Endometrial microvascular endothelial cells (primary cell): ENCODE measurements around the gene PLXDC2. TPM values are rescaled to one million over a fixed set of nuclear protein-coding genes. Genes with fewer than 3 reads are reported as not detected.

Source experiments
- in situ Hi-C: cut with HindIII; loops from 2 replicates; pipeline ENCODE4 v1.10.0; 2017; ENCODE audit warnings: low sequenced_read_pairs, low pct_unique_long_range_greater_than_20kb; ENCODE audit errors: inconsistent ontology term
- total RNA-seq: library from RNA; depleted of rRNA; stranded (reverse); fragments of >200 nt; gene quantifications from one replicate; pipeline ENCODE4 v1.2.3, GENCODE V29; 2015; ENCODE audit errors: inconsistent ontology term

The PLXDC2 gene
- total RNA-seq, 1 donor from 2014 or later, result not detected

DNA sequence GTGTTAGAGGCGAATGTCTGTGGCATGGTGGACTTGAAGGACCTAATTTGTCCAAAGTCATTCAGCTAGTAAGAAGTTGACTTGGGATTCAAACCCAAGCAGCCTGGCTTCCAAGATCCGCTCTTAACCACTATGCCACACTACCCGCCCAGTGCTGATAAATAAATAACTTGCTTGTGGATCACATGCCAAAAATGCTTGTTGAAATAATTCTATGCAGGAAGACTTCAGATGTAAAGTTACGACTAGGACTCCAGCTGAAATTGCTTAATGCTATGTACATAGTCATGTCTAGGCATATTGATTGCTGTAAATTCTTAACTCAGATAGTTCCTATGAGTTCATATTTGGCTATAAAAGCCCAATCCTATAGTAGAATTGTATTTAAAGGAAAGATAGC, 76.0 kb downstream of the PLXDC2 start:
- in situ Hi-C loops, result no loop called here

DNA sequence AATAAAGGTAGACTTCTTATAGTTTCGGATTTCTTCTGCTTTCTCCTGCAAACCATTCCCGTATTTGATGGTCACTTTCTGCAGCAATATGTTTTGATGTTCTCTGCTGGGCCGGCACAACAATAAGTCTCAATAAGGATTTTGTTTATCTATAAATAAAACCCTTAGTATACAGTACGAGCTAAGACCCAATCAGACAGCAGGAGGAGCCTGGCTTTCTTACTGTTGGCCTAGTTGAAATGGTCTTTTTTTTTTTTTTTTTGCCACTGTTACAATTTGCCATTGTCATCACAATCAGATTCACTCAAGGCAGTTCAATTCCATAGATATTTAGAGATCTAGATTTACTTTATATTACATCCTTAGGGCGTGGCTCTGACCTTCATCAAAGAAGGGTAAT, 76.4 kb downstream of the PLXDC2 start:
- in situ Hi-C loops, result no loop called here

DNA sequence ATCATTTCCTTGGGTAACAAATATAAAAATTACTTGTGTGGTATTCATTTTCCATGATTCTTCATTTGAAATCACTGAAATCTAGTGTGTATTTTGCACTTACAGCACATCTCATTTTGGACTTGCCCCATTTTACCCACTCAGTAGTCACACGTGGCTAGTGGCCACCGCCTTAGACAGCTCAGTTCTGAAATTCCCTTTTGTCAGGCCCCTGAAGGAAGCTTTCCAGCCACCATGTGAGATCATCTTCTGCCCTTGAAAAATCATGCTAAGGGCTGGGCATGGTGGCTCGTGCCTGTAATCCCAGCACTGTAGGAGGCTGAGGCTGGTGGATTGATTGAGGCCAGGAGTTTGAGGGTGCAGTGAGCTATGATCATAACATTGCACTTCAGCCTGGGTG, 79.3 kb downstream of the PLXDC2 start:
- in situ Hi-C loops, result no loop called here

DNA sequence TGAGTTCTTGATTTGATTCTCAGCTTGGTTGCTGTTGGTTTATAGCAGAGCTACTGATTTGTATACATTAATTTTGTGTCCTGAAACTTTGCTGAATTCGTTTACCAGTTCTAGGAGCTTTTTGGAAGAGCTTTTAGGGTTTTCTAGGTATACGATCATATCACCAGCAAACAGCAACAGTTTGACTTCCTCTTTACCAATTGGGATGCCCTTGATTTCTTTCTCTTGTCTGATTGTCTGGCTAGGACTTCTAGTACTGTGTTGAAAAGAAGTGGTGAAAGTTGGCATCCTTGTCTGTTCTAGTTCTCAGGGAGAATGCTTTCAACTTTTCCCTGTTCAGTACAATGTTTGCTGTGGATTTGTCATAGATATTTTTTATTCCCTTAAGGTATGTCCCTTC, 86.2 kb downstream of the PLXDC2 start:
- in situ Hi-C loops, result no loop called here

DNA sequence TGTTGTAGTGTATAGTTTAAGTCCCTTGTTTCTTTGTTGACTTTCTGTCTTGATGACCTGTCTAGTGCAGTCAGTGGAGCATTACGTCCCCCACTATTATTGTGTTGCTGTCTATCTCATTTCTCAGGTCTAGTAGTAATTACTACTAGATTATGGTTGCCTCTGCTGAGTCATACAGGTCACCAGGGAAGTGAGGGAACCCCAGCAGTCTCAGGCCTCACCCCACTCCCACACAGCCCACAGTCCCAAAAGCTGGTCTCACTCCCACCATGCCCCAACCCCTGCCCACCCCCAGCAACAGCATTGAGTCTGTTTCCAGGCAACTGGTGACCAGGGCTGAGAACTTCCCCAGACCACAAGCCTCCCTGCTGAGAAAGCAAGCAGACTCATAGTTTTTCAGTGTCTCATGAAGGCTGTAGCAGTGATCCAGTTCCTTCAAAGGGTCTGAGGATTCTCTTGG, 88.0 kb downstream of the PLXDC2 start:
- in situ Hi-C loops, result no loop called here

DNA sequence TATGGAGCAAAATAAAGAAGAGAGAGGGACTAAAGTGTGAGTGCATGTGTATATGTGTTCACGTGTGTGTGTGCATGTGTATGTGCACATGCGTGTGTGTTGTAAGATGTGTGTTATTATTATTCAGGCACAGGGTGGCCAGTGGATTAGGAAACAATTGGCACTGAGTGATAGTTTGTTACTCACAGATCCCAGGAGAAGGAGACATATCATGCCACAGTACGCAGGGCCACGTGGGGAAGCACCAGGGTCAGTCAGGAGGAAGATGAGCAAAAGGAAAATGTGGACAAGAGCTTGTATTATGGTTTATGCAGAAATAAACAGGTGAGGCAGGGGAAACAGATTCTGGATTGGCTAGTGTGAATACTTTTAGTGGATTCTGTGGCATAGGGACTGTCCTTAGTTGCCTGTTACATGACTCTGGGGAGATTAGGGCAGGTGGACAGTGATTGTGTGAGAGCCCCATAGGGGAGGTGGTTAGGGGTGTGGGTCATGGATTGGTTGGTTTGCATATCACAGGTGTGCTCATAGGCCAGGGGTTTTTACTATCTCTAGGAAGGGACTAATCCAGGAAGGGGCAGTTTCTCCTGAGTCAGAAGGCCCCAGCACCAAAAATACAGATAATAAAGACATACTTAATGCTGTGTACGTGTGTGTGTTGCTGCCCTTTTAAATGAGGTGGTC, 90.0 kb downstream of the PLXDC2 start:
- in situ Hi-C loops, result no loop called here

DNA sequence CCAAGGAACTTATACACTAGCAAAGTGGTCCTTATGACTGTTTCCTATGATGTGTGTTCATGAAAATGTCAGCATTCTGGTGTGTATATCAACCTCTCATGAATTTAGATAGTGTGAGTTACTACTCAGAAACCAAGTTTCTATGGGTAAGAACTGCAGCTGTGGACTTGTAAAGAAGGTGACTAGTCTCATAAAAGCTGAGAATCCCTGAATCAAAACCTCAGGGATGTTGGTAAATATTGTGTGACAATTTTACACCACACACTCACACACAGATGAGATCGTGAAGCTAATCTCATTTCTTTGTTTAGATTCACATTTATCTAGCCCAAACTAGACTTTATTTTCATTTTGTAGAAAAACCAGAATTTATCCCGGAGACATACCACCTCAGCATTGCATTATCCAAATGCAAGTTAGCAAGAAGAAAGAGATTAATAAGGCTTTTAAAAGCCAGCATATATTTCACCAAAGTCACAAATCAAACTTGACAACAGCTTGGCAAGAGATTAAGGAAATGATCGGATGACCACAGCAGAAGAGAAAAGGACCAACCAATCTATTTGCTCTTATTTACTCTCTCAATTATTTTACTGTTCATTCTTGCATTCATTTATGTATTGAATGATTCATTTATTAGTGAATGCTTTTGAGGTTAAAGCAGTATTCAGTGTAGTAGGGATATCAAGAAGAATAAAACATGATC, 92.9 kb downstream of the PLXDC2 start:
- in situ Hi-C loops, result no loop called here

DNA sequence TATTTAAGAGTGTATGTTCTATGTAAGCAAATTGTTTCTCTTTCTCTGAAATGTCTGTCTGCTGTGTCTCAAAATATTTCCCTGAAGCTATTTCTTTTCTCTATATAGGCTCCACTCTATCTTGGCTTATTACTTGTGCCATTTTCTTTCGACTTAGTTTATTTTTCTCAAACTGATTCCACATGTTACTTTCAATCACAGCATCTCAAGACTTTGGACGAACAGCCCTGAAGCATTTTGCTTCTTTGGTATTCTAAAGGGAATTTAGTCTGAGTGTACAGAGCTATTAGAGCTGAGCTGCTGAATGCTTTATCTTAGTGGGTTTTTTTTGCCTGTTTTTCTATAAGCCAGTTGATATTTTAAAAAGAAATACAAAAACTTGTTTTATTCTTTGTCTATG, 95.7 kb downstream of the PLXDC2 start:
- in situ Hi-C loops, result no loop called here

DNA sequence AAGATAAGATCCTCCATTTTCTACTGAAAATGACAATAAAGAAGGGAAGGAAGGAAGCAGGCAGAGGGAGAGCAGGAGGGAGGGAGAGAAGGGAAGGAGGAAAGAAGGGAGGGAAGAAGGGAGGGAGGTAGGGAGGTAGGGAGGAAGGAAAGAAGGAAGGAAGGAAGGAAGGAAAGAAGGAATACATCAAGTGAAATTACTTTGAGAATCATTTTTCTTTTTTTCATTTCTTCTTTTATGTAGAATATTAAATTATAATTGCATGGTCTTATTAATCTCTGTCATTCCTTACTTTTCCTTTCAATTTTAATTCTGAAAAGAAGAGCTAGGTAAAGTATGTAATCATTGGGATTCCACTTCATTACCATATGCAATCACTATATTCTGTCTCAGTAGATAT, 97.8 kb downstream of the PLXDC2 start:
- in situ Hi-C loops, result no loop called here

DNA sequence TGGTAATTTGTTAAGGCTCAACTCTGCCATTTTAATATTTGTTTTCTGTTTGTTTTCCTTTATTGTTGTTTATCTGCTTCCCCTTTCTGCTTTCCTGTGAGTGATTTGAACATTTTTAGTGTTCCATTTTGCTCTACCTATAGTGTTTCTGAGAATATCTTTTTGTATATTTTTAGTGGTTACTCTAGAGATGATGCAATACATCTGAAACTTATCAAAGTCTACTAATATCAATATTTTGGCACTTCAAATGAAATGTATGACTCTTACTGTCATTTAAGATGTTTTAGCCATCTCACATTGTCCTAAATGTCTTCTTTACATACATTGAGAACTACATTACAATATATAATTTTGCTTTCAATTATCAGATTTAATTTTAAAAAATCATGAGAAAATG, 98.9 kb downstream of the PLXDC2 start:
- in situ Hi-C loops, result no loop called here

DNA sequence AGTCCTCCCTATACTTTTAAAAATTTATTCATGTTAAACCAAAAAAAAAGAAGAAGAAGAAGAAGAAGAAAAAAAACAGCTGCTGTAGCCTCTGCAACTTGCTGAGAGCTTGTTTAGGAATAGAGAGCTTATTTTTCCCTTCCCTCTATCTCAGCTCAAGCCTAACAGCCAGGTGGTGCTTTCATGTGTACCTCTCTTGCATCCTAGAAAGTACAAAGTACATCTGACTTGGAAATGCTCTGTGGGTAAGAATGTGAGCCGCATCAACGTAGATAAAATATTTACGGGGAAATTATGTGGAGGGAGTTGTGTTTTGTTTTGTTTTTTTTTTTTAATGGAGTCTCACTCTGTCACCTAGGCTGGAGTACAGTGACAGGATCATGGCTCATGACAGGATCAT, 99.6 kb downstream of the PLXDC2 start:
- in situ Hi-C loops, result no loop called here

DNA sequence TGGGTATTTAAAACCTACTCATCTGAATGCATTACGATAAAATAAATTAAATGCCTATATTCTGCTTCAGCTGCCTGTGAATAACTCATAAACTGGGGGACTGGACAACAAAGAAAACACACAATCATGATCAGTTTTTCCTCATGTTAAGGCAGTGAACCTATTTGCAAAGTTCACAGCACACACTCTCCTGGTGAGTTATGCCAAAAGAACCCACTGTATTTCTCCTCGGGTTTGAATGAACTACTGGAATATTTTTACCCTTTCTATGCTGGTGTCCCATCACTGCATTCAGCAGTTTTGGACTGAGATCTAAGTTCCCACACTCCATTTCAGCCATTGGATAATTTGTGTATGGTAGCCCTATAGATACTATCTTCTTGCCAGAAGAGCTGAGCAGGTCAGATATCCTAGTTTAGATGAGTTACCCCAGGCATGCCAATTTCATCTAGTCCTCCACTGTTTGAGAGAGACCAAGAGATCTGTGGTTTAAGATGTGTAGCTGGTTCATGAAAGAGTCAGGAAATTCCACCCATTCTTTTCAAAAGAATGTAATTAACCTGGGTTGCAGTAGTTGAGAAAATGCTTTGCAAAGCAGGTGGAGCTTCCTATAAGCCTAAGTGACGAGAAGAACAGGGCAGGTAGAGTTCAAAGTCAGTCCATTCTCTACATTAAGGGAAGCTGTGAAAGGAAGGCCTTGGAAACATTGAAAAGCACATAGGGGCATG, 101.7 kb downstream of the PLXDC2 start:
- in situ Hi-C loops, result no loop called here

DNA sequence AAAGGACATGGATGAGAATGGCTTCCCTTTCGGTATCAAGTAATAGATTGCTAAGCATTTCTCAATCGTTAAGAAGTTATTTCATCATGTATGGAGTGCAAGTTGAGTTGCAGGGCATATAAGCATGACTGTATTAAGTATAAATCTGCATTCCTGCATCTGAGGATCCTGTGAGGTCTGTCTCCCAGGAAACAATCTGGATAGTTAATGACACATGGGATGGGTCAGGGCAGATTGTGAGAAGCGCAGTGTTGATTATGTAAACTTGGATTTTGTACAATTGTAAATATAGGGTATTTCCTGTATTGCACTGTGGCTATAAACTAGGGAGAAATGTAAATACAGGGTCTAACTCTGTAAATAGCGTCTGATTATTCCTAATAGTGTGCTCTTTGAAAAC, 102.6 kb downstream of the PLXDC2 start:
- in situ Hi-C loops, result no loop called here

DNA sequence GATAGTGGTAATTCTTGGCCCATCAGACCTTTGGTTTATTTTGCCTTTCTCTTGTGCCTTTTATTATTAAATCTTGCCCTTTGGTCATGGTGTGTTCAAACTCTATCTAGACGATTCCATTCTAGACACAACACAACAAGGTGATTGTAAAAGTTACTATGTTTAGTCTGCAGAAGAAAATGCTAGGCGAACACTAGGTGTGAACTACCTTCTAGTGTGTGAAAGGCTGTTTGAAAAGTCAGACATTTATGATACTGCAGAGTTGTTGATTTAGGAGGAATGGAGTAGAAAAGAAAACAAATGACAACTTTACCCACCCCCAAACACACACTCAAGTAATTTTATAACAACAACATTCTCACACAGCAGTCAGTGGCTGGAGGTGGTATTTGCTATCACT, 103.4 kb downstream of the PLXDC2 start:
- in situ Hi-C loops, result no loop called here

DNA sequence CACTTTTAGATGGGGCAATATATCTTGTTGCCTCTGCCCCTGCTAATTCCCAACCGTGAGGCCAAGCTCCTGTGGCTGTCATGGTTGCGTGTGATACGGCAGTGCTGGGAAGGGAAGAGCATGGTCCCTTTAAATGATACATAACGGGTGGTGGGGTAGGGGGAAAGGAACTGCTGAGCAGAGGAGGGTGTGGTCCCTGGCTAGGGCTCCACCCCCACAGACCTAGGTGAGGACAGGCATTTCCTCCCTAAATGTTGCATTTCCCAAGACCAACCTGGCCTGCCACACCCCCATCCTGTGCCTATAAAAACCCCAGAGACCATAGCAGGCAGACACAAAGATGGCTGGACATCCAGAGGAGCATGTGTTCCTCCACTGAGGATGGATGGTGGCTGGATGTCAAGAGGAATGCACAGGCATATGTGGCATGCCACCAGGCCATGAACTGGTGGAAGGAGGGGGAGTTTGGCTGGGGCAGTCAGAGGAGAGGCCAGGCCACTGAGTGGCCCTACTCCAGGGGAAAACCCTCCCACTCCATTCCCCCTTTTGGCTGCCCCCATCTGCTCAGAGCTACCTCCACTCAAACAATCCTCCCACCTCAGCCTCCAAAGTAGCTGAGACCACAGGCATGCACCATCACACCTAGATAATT, 104.0 kb downstream of the PLXDC2 start:
- in situ Hi-C loops, result no loop called here

DNA sequence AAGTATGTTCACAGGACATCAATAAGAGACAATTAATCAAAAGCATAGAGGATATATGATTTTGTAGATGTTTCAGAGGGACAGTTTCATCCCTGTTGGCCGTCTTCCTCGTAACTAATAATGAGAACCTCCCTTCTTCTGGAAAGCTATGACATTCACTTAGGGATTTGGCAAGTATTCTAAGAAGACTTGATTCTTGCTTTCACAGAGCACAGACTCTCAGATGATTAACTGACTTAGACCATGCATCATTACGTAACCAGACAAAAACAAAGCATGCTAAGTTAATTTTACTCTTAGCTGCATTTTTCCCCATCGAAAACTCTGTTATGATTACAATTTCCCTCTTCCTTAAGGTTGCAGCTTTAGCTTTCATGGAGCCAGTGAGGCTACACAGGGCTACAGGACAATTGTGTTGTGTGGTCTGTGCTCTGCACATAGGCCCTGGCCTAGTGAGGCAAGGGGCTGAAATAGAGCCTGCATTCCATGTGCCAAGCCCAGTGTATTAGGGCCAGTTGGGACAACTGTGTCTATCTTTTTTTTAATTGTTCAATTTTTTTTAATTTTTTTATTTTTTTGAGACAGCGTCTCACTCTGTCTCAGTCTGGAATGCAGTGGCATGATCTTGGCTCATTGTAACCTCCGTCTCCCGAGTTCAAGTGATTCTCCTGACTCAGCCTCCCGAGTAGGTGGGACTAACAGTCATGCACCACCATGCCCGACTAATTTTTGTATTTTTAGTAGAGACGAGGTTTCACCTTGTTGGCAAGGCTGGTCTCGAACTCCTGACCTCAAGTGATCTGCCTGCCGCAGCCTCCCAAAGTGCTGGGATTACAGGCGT, 105.3 kb downstream of the PLXDC2 start:
- in situ Hi-C loops, result no loop called here

DNA sequence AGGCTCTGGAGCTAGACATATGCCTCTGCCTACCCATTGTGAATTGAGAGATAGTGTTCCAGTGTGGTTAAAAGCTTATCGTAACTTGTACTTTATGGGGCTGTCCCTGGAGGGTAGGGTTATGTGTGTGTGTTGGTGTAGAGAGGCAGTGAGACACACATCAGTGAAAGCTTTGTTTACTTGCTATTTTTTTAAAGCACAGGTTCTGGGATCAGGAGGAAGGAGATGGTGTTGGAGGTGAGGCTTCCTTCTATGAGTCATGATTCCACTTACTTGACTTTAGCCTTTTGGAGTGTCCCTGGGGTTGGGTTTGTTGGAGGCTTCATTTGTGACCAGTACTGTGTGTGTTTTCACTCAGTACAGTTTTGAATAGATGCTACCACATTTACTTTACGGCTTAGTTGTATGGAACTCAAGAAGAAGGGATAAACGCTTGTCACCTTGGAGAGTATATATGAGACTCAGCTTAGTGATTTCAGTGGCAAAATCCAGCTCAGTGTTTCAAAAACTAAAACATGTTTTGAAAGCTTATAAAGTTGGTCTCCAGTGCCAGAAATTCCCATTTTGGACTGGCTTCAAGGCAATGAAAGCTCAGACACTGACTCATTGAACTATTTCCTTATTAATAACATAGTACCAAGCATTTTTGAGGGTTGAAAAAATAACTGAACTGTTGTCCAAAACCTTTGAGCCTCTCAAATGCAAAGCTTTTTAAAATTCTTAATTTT, 106.2 kb downstream of the PLXDC2 start:
- in situ Hi-C loops, result no loop called here

DNA sequence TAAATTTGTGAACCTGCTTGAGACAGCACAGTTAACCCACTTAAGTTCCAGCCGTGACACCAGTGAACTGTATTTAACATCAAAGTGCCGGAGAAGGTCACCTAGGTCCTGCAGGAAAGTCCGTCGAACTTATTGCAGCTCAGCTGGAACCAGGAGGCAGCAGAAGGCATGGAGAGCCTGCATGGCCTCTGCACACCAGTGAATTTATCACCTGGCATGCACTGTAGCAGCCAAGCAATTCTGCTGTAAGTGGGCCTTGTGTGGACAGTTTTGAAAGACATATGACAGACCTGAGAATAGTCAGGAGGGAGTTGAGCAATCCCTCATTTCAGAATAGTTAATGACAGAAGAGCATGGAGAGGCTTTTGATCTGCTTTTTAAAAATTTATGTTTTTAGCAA, 108.8 kb downstream of the PLXDC2 start:
- in situ Hi-C loops, result no loop called here
